ENCODE data around the gene CDH8.

DNA sequence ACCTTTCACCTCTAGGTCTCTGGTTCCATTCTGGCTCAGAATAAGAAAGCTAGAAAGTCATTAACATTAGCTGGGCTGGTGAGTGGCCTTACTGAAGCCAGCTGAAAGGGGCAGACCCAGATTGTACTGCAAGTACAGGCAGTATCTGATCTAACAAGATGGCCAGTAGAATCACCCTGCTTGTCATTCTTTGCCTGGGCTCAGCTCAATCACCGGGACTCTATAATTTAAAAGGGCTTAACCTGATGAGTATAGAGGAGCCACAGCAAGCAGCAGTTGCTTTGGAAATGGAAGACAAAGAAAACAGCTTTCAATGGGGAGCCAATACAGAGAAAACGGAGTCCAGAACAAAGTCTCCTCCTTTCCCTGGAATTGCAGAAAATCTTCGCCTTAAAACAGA is 13.6 kb downstream of the CDH8 start:
- TF ChIP-seq POLR2AphosphoS5 (IDR thresholded peaks at IDR 0.05; ENCODE audit: low read depth, low read length) (no peak), POLR2A (IDR thresholded peaks at IDR 0.05; ENCODE audit: low read depth, low read length) (no peak), TAF1 (IDR thresholded peaks at IDR 0.05; ENCODE audit: low read depth, low read length) (no peak), SPI1 (IDR thresholded peaks at IDR 0.05; ENCODE audit: low read depth, low read length) (no peak), PAX5 (IDR thresholded peaks at IDR 0.05; ENCODE audit: insufficient read depth, low read length, severe bottlenecking) (no peak)
